Measurements from ENCODE around the gene IFITM1. TPM values are rescaled to one million over a fixed set of nuclear protein-coding genes. Genes with fewer than 3 reads are reported as not detected.

Gene IFITM1
- total and polyA plus RNA-seq, 2 of the 13 experiments (the other 11 are each of a cell fraction or from before 2014, with no cell fraction given), result 0.38 to 11.1 TPM

DNA sequence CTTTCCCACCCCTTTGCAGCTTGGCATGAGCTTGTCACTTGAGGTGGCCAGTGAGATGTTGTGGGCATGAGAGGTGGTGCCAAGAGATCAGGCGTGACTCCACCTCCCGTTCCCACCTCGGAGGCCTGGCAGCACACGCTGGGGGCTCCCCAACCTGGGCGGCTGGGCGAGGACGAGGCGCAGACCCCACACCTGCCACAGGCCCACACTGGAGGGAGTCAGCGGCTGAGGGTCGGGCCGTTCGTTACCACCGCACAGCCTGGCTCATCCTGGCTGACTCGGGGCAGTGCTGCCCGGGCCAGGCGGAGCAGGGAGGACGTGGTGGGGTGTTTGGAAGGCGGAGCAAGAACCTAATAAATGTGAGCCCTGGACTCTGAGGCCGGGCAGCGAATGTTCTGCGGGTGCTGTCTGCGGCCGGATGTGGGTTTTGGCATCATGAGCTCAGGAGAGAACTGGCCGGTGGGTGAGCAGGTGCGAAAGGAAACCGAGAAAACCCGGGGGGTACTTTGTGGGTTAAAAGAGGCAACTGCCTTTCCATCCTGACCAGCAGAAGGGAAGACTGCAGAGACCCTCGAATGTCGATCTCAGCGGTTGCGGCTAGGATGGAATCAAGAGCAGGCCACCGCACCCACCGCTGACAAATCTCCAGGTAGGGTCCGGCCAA, 17.0 kb downstream of the IFITM1 start:
- Histone ChIP-seq H3K4me1 (ENCODE audit: insufficient read depth, low read length) (peaks cover 60% of the 10 kb centered on the region), H3K27ac (ENCODE audit: extremely low read length, insufficient read depth, low read length) (no peak overlapping the region), H3K36me3 (replicated peaks in 1 of 2; ENCODE audit: control insufficient read depth in 1 of 2, insufficient read depth in 2 of 2, low read length in 2 of 2) (no peaks in the 10 kb centered on the region), H3K4me3 (replicated peaks in 1 of 3; ENCODE audit: insufficient read depth in 1 of 3, low read depth in 2 of 3, low read length in 3 of 3) (no peak overlapping the region), H2AFZ (ENCODE audit: low read length) (no peak overlapping the region), H3K4me2 (ENCODE audit: low read depth, low read length) (no peak overlapping the region), H3K9ac (ENCODE audit: insufficient read depth, low read depth, low read length) (no peak overlapping the region), H3K9me3 (ENCODE audit: low read length) (no peaks in the 10 kb centered on the region), H3K27me3 (ENCODE audit: control insufficient read depth in 1 of 2, insufficient read depth in 2 of 2, low read length in 2 of 2) (peaks cover 0 to 5% of the 10 kb centered on the region in 2 experiments; a peak in 3 of 5 replicates), H4K20me1 (ENCODE audit: insufficient read depth, low read length) (no peaks in the 10 kb centered on the region), H3K79me2 (ENCODE audit: insufficient read depth, low read length) (no peaks in the 10 kb centered on the region)
- FAIRE-seq (no peak), ATAC-seq (no peak), DNase-seq (ENCODE audit: low spot score) (no peak)
- intact Hi-C loops (cut with micrococcal nuclease; ENCODE audit: unreplicated experiment) (no loop called here), in situ Hi-C loops (cut with HindIII; ENCODE audit: extremely low pct_ligation_motif_present, low pct_unique_long_range_greater_than_20kb) (no loop called here)
- no TSS peak for BruUV-seq (replicated peaks)
- 88% methylated on average over 23 of the region's 34 CpGs for WGBS (ENCODE audit: low lambda C conversion rate)
- TF ChIP-seq, protein P1, sequence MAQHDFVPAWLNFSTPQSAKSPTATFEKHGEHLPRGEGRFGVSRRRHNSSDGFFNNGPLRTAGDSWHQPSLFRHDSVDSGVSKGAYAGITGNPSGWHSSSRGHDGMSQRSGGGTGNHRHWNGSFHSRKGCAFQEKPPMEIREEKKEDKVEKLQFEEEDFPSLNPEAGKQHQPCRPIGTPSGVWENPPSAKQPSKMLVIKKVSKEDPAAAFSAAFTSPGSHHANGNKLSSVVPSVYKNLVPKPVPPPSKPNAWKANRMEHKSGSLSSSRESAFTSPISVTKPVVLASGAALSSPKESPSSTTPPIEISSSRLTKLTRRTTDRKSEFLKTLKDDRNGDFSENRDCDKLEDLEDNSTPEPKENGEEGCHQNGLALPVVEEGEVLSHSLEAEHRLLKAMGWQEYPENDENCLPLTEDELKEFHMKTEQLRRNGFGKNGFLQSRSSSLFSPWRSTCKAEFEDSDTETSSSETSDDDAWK (CRISPR knock-in tag; IDR thresholded peaks at IDR 0.05), result no peak
- TF ChIP-seq RBFOX2 (IDR thresholded peaks at IDR 0.05; ENCODE audit: low read depth, low read length), result peak; percentile 38; the same call in 1 of the 2 replicates
- TF ChIP-seq ZNF121 (CRISPR knock-in tag; IDR thresholded peaks at IDR 0.05), result 0 out of 2 replicates have a peak, but pooled peaks have one; percentile 10
- no peak for TF ChIP-seq NBN (conservative IDR thresholded peaks at IDR 0.05)
- TF ChIP-seq, protein P2, sequence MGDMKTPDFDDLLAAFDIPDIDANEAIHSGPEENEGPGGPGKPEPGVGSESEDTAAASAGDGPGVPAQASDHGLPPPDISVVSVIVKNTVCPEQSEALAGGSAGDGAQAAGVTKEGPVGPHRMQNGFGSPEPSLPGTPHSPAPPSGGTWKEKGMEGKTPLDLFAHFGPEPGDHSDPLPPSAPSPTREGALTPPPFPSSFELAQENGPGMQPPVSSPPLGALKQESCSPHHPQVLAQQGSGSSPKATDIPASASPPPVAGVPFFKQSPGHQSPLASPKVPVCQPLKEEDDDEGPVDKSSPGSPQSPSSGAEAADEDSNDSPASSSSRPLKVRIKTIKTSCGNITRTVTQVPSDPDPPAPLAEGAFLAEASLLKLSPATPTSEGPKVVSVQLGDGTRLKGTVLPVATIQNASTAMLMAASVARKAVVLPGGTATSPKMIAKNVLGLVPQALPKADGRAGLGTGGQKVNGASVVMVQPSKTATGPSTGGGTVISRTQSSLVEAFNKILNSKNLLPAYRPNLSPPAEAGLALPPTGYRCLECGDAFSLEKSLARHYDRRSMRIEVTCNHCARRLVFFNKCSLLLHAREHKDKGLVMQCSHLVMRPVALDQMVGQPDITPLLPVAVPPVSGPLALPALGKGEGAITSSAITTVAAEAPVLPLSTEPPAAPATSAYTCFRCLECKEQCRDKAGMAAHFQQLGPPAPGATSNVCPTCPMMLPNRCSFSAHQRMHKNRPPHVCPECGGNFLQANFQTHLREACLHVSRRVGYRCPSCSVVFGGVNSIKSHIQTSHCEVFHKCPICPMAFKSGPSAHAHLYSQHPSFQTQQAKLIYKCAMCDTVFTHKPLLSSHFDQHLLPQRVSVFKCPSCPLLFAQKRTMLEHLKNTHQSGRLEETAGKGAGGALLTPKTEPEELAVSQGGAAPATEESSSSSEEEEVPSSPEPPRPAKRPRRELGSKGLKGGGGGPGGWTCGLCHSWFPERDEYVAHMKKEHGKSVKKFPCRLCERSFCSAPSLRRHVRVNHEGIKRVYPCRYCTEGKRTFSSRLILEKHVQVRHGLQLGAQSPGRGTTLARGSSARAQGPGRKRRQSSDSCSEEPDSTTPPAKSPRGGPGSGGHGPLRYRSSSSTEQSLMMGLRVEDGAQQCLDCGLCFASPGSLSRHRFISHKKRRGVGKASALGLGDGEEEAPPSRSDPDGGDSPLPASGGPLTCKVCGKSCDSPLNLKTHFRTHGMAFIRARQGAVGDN (CRISPR knock-in tag; IDR thresholded peaks at IDR 0.05), result peak; percentile 39; the same call in 1 of the 2 replicates
- 0 out of 2 replicates have a peak, but pooled peaks have one; percentile 20 for TF ChIP-seq ZBTB7A (CRISPR knock-in tag; IDR thresholded peaks at IDR 0.05)
- peak; percentile 68 for TF ChIP-seq AGO2 (optimal IDR thresholded peaks at IDR 0.05; ENCODE audit: low read depth, low read length)
- TF ChIP-seq, protein P3, sequence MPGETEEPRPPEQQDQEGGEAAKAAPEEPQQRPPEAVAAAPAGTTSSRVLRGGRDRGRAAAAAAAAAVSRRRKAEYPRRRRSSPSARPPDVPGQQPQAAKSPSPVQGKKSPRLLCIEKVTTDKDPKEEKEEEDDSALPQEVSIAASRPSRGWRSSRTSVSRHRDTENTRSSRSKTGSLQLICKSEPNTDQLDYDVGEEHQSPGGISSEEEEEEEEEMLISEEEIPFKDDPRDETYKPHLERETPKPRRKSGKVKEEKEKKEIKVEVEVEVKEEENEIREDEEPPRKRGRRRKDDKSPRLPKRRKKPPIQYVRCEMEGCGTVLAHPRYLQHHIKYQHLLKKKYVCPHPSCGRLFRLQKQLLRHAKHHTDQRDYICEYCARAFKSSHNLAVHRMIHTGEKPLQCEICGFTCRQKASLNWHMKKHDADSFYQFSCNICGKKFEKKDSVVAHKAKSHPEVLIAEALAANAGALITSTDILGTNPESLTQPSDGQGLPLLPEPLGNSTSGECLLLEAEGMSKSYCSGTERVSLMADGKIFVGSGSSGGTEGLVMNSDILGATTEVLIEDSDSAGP (CRISPR knock-in tag; IDR thresholded peaks at IDR 0.05; ENCODE audit: borderline replicate concordance), result peak; percentile 30; the same call in 1 of the 2 replicates
- TF ChIP-seq ZNF12 (CRISPR knock-in tag; IDR thresholded peaks at IDR 0.05), result peak; percentile 67; the same call in 1 of the 2 replicates
- ChIA-PET CTCF (ENCODE audit: low intra/inter-chr PET ratio, low total read pairs) (no interaction called here), POLR2A (interaction anchor here (1.2 to 3.8 kb wide), 4 partner anchors 9 to 124 kb away, joined by 3 to 74 read pairs (median 6); partner anchors contain the start of genes BET1L and RIC8A)
